H1 (cell line): ENCODE measurements around the gene PMS2. TPM values are rescaled to one million over a fixed set of nuclear protein-coding genes. Genes with fewer than 3 reads are reported as not detected.

Source experiments
- CTCF ChIA-PET: fragments of 300-600 bp; sonication (Branson Sonifier 250); formaldehyde crosslinking; loops from one replicate; lab custom pipeline; 2021; ENCODE audit not compliant: partially characterized antibody; lab: Charles Lee
- POLR2A ChIA-PET: fragments of 300-600 bp; sonication (Branson Sonifier 250); formaldehyde crosslinking; loops from one replicate; lab custom pipeline; 2021; ENCODE audit warnings: inconsistent platforms; ENCODE audit not compliant: partially characterized antibody; lab: Charles Lee
- DNase-seq, 2 experiments: peaks; one replicate each; pipeline versions ENCODE4 v3.0.0 to v3.0.0-alpha.2; 2010 to 2022; ENCODE audit warnings: low spot score in 2 of 2, low read depth in 1 of 2, mixed read lengths in 1 of 2
- FAIRE-seq: peaks from 2 replicates; lab custom pipeline; 2011; peaks lifted over from hg19 to GRCh38; lab: Jason Lieb, UNC
- H2AFZ ChIP-seq: 2 replicates; pipeline ENCODE4 v1.8.1; 2012; ENCODE audit warnings: low read length, inconsistent platforms
- H2AK5ac ChIP-seq: 2 replicates; pipeline ENCODE4 v1.6.1; 2013; ENCODE audit warnings: low read depth, low read length
- H2BK120ac ChIP-seq: replicated peaks from 2 replicates; pipeline ENCODE3; 2013; ENCODE audit warnings: low read depth, low read length, inconsistent platforms
- H2BK12ac ChIP-seq: 2 replicates; pipeline ENCODE4 v1.6.1; 2013; ENCODE audit warnings: low read depth, low read length
- H2BK15ac ChIP-seq: 2 replicates; pipeline ENCODE4 v1.6.1; 2013; ENCODE audit warnings: low read length
- H2BK20ac ChIP-seq: 2 replicates; pipeline ENCODE4 v1.6.1; 2013; ENCODE audit warnings: low read length
- H2BK5ac ChIP-seq: 2 replicates; pipeline ENCODE4 v1.6.1; 2013; ENCODE audit warnings: low read depth, low read length
- H3K14ac ChIP-seq: 2 replicates; pipeline ENCODE4 v1.6.1; 2013; ENCODE audit warnings: inconsistent platforms; ENCODE audit not compliant: insufficient read length
- H3K18ac ChIP-seq: 2 replicates; pipeline ENCODE4 v1.6.1; 2013; ENCODE audit warnings: low read length; ENCODE audit errors: extremely low read depth
- H3K23ac ChIP-seq: 2 replicates; pipeline ENCODE4 v1.6.1; 2013; ENCODE audit warnings: inconsistent platforms; ENCODE audit not compliant: insufficient read length
- H3K23me2 ChIP-seq: 2 replicates; pipeline ENCODE4 v1.6.1; 2013; ENCODE audit warnings: low read depth, low read length
- H3K27ac ChIP-seq: 2 replicates; pipeline ENCODE4 v1.6.1; 2011; ENCODE audit warnings: low read depth, low read length, inconsistent platforms
- H3K27me3 ChIP-seq, 4 experiments: replicated peaks in 1 of 4; 1 replicate in 1 of 4; 2 replicates in 3 of 4; pipeline versions ENCODE4 v1.6.1 to v1.8.1; 2011 to 2013; ENCODE audit warnings: low read length in 3 of 4, mild to moderate bottlenecking in 3 of 4, inconsistent platforms in 2 of 4, mixed read lengths in 2 of 4, moderate library complexity in 1 of 4; ENCODE audit not compliant: control insufficient read depth in 3 of 4, insufficient read depth in 3 of 4; ENCODE audit errors: extremely low read depth in 1 of 4
- H3K36me3 ChIP-seq, 4 experiments: 2 replicates each; pipeline versions ENCODE4 v1.6.1 to v1.8.1; 2011 to 2013; ENCODE audit warnings: mild to moderate bottlenecking in 4 of 4, low read length in 3 of 4, moderate library complexity in 2 of 4, control low read depth in 1 of 4, inconsistent platforms in 1 of 4; ENCODE audit not compliant: insufficient read depth in 4 of 4, control insufficient read depth in 2 of 4
- H3K4ac ChIP-seq: replicated peaks from 2 replicates; pipeline ENCODE3; 2013; ENCODE audit warnings: low read length, low read depth, mixed read lengths, inconsistent platforms; ENCODE audit not compliant: insufficient read length
- H3K4me1 ChIP-seq, 4 experiments: replicated peaks in 1 of 4; 1 replicate in 1 of 4; 2 replicates in 3 of 4; pipeline versions ENCODE4 v1.6.1 to v1.8.1; 2011 to 2013; ENCODE audit warnings: low read length in 3 of 4, inconsistent platforms in 2 of 4, mixed read lengths in 1 of 4; ENCODE audit not compliant: insufficient read depth in 4 of 4, control insufficient read depth in 3 of 4
- H3K4me2 ChIP-seq, 2 experiments: 2 replicates each; pipeline versions ENCODE4 v1.6.1 to v1.8.1; 2011 to 2013; ENCODE audit warnings: low read depth in 2 of 2, low read length in 2 of 2, control low read depth in 1 of 2, inconsistent platforms in 1 of 2, mild to moderate bottlenecking in 1 of 2; ENCODE audit not compliant: insufficient read depth in 1 of 2
- H3K4me3 ChIP-seq, 4 experiments: fragments of 200-600, 300-600 bp in 1 of 4; sonication (generic), shearing (Covaris generic), sonication (Bioruptor Twin) in 1 of 4; 2 replicates each; pipeline versions ENCODE4 v1.5.1 to v1.8.1; 2011 to 2016; ENCODE audit warnings: low read length in 4 of 4, low read depth in 3 of 4, control low read depth in 2 of 4, inconsistent platforms in 2 of 4, mild to moderate bottlenecking in 2 of 4, mixed read lengths in 1 of 4, moderate library complexity in 1 of 4; ENCODE audit not compliant: insufficient read depth in 2 of 4; ENCODE audit errors: extremely low read depth in 1 of 4
- H3K56ac ChIP-seq: replicated peaks from 2 replicates; pipeline ENCODE3; 2013; ENCODE audit warnings: low read depth, mild to moderate bottlenecking, mixed read lengths, low read length, inconsistent platforms; ENCODE audit not compliant: insufficient read length
- H3K79me1 ChIP-seq: 2 replicates; pipeline ENCODE4 v1.6.1; 2013; ENCODE audit warnings: low read depth, low read length, control low read depth
- H3K79me2 ChIP-seq, 2 experiments: 2 replicates each; pipeline versions ENCODE4 v1.6.1 to v1.8.1; 2012 to 2013; ENCODE audit warnings: low read length in 2 of 2, mild to moderate bottlenecking in 2 of 2, inconsistent platforms in 1 of 2; ENCODE audit not compliant: insufficient read depth in 2 of 2, control insufficient read depth in 1 of 2
- H3K9ac ChIP-seq, 4 experiments: replicated peaks in 1 of 4; 1 replicate in 1 of 4; 2 replicates in 3 of 4; pipeline versions ENCODE4 v1.6.1 to v1.8.1; 2011 to 2013; ENCODE audit warnings: low read depth in 3 of 4, low read length in 3 of 4, control low read depth in 2 of 4, mild to moderate bottlenecking in 2 of 4, moderate library complexity in 2 of 4, inconsistent platforms in 1 of 4; ENCODE audit errors: extremely low read depth in 1 of 4
- H3K9me3 ChIP-seq, 2 experiments: 2 replicates each; pipeline versions ENCODE4 v1.6.1 to v1.8.1; 2012 to 2013; ENCODE audit warnings: mild to moderate bottlenecking in 2 of 2, moderate library complexity in 2 of 2, control low read depth in 1 of 2, inconsistent platforms in 1 of 2, low read depth in 1 of 2, low read length in 1 of 2, mixed read lengths in 1 of 2; ENCODE audit not compliant: insufficient read depth in 2 of 2
- H4K20me1 ChIP-seq, 2 experiments: replicated peaks in 1 of 2; 2 replicates each; pipeline versions ENCODE3 to v1.8.1; 2011 to 2013; ENCODE audit warnings: inconsistent platforms in 2 of 2, low read length in 2 of 2, mild to moderate bottlenecking in 1 of 2; ENCODE audit not compliant: insufficient read depth in 2 of 2, control insufficient read depth in 1 of 2
- H4K5ac ChIP-seq: 2 replicates; pipeline ENCODE4 v1.6.1; 2013; ENCODE audit warnings: low read length, low read depth, mixed read lengths, inconsistent platforms; ENCODE audit not compliant: insufficient read length
- H4K8ac ChIP-seq: 2 replicates; pipeline ENCODE4 v1.8.0; 2013; ENCODE audit warnings: mild to moderate bottlenecking, moderate library complexity, low read length, inconsistent platforms; ENCODE audit not compliant: insufficient read depth; ENCODE audit errors: extremely low read depth
- H4K91ac ChIP-seq: replicated peaks from 2 replicates; pipeline ENCODE3; 2013; ENCODE audit warnings: low read length, mixed read lengths, inconsistent platforms; ENCODE audit not compliant: insufficient read length
- ASH2L ChIP-seq: fragments of 200-600, 300-600 bp; sonication (generic); IDR thresholded peaks from one replicate; pipeline ENCODE4 v1.7.1; 2017; ENCODE audit warnings: low read length
- ATF2 ChIP-seq: IDR thresholded peaks from 2 replicates; pipeline ENCODE4 v1.6.1; 2012; ENCODE audit warnings: low read length, inconsistent platforms
- EGR1 ChIP-seq: IDR thresholded peaks from 2 replicates; pipeline ENCODE4 v1.6.1; 2011; ENCODE audit warnings: low read depth, low read length, borderline replicate concordance
- HDAC6 ChIP-seq: IDR thresholded peaks from one replicate; pipeline ENCODE4 v1.7.1; 2012; ENCODE audit warnings: low read depth, mild to moderate bottlenecking, inconsistent platforms, low read length, moderate library complexity
- KDM4A ChIP-seq: IDR thresholded peaks from one replicate; pipeline ENCODE4 v1.7.1; 2012; ENCODE audit warnings: low read depth, mild to moderate bottlenecking, moderate library complexity, low read length, inconsistent platforms; ENCODE audit not compliant: severe bottlenecking
- MAFK ChIP-seq: IDR thresholded peaks from 2 replicates; pipeline ENCODE4 v1.6.1; 2012; ENCODE audit warnings: low read depth, mild to moderate bottlenecking, improper control_type of control experiment, low read length
- POLR2A ChIP-seq, 2 experiments: IDR thresholded peaks; 1 replicate in 1 of 2; 2 replicates in 1 of 2; pipeline ENCODE4 v1.6.1; 2011; ENCODE audit warnings: low read depth in 2 of 2, low read length in 2 of 2, mild to moderate bottlenecking in 2 of 2; ENCODE audit errors: control extremely low read depth in 1 of 2
- POU5F1 ChIP-seq: IDR thresholded peaks from 2 replicates; pipeline ENCODE4 v1.6.1; 2011; ENCODE audit warnings: low read depth, mild to moderate bottlenecking, low read length, moderate library complexity
- RFX5 ChIP-seq: IDR thresholded peaks from 2 replicates; pipeline ENCODE4 v1.6.1; 2011; ENCODE audit warnings: low read depth, low read length, improper control_type of control experiment, borderline replicate concordance
- RXRA ChIP-seq: IDR thresholded peaks from 2 replicates; pipeline ENCODE4 v1.6.1; 2011; ENCODE audit warnings: low read depth, mild to moderate bottlenecking, low read length, moderate library complexity; ENCODE audit not compliant: insufficient read depth
- SAP30 ChIP-seq: fragments of 300-600 bp; sonication (generic); IDR thresholded peaks from 2 replicates; pipeline ENCODE4 v1.7.1; 2012; ENCODE audit warnings: low read length, moderate library complexity, mild to moderate bottlenecking, inconsistent platforms; ENCODE audit not compliant: insufficient read depth, insufficient replicate concordance
- SUZ12 ChIP-seq: fragments of 200-600 bp; sonication (generic); IDR thresholded peaks from 2 replicates; pipeline ENCODE4 v1.6.1; 2012; ENCODE audit warnings: mild to moderate bottlenecking, inconsistent platforms, low read length, moderate library complexity, mixed read lengths
- TCF12 ChIP-seq: IDR thresholded peaks from 2 replicates; pipeline ENCODE4 v1.6.1; 2011; ENCODE audit warnings: low read depth, mild to moderate bottlenecking, low read length
- WGBS, 2 experiments: shearing (Covaris generic) in 1 of 2; methylation state at CpG; one replicate each; pipeline versions ENCODE4 v1.1.6 to v1.1.7; 2013 to 2015; ENCODE audit warnings: low lambda C conversion rate in 2 of 2, mixed read lengths in 2 of 2, inconsistent platforms in 1 of 2, low coverage in 1 of 2, missing lambda C conversion rate in 1 of 2; ENCODE audit not compliant: insufficient replicate concordance in 2 of 2, insufficient coverage in 1 of 2, insufficient read length in 1 of 2; ENCODE audit errors: extremely low coverage in 1 of 2, missing lambda C conversion rate in 1 of 2; 5-methylcytosine and 5-hydroxymethylcytosine counted together
- polyA plus RNA-seq, 7 experiments: library from polyadenylated mRNA; depleted of rRNA in 3 of 7; stranded (reverse) in 5 of 7; unstranded in 2 of 7; fragments of >200 nt in 5 of 7; fragments of 200-250 nt in 2 of 7; gene quantifications; 1 replicate in 5 of 7; 2 replicates in 1 of 7; 4 replicates in 1 of 7; pipeline versions ENCODE4 v1.2.1 to v1.2.3, GENCODE V29; 2011 to 2013; ENCODE audit warnings: missing spikeins in 2 of 7, mixed read lengths in 2 of 7
- total RNA-seq: library from RNA; stranded (reverse); fragmentation: NEBNext Ultra II Directional; extraction: Animal tissue kit (Norgen Biotek cat#: 25700); gene quantifications from 2 replicates; pipeline ENCODE4 v1.2.1, GENCODE V29; 2021

PMS2 gene
- total and polyA plus RNA-seq, 2 of the 8 experiments (the other 6 are each of a cell fraction or from before 2014, with no cell fraction given) = 4.8 to 12.1 TPM

GRCh38 chr7:6035686-6036085, 26.8 kb upstream of the PMS2 start:
- Histone ChIP-seq H3K23me2 (no peaks in the 10 kb centered on the region), H3K23ac (no peak overlapping the region), H3K27ac (no peak overlapping the region), H3K18ac (no peak overlapping the region), H3K27me3 (no peaks in the 10 kb centered on the region), H4K20me1 (peaks cover 2 to 9% of the 10 kb centered on the region in 2 experiments), H4K91ac (no peak overlapping the region), H3K9me3 (no peaks in the 10 kb centered on the region), H3K14ac (no peak overlapping the region), H3K4me2 (no peak overlapping the region), H3K4ac (no peak overlapping the region), H4K5ac (no peak overlapping the region), H3K56ac (no peak overlapping the region), H2AK5ac (no peak overlapping the region), H3K4me3 (no peak overlapping the region), H2BK20ac (no peak overlapping the region), H3K4me1 (no peaks in the 10 kb centered on the region), H3K9ac (no peak overlapping the region), H2BK120ac (no peak overlapping the region), H3K79me1 (peaks cover 7% of the 10 kb centered on the region; the same call in 1 of the 2 replicates), H2BK15ac (no peak overlapping the region), H3K36me3 (peaks cover 20 to 79% (median 44%) of the 10 kb centered on the region in 4 experiments), H2BK5ac (no peak overlapping the region), H4K8ac (no peak overlapping the region), H2BK12ac (no peak overlapping the region), H3K79me2 (peaks cover 0 to 3% of the 10 kb centered on the region in 2 experiments; a peak in 2 of 4 replicates), H2AFZ (no peak overlapping the region)
- POLR2A ChIA-PET = interaction anchor here (1.5 kb wide), 1 partner anchor 16 kb away, joined by 4 read pairs; no protein-coding TSS in a partner anchor
- DNase-seq (no peak), FAIRE-seq (no peak)
- CTCF ChIA-PET = no interaction called here
- 92% methylated on average over 13 of the region's 13 CpGs; no CpG with 5 or more reads in 1 of the 2 experiments for WGBS, 2 experiments
- no peak for TF ChIP-seq POU5F1
- TF ChIP-seq MAFK = no peak
- no peak for TF ChIP-seq ATF2
- no peak for TF ChIP-seq KDM4A
- no peak for TF ChIP-seq EGR1
- no peak for TF ChIP-seq ASH2L
- no peak for TF ChIP-seq RFX5
- no peak for TF ChIP-seq SAP30
- TF ChIP-seq SUZ12 = no peak
- TF ChIP-seq POLR2A (IDR thresholded peaks at IDR 0.05; ENCODE audit: control extremely low read depth in 1 of 2, low read depth in 2 of 2, low read length in 2 of 2) = no peak
- TF ChIP-seq TCF12 = no peak
- no peak for TF ChIP-seq HDAC6
- no peak for TF ChIP-seq RXRA
